GM18951 (cell line): ENCODE data around the gene ATP1A3.
"Not testable (repeated sequence)": the region's sequence is repeated elsewhere in the genome, so short reads cannot be mapped to it uniquely, and the experiment has no call there.

Experiments used
- POLR2A ChIP-seq: IDR thresholded peaks from 4 replicates; pipeline ENCODE4 v1.6.1; 2011; ENCODE audit warnings: mild to moderate bottlenecking; ENCODE audit not compliant: insufficient read length, insufficient read depth; ENCODE audit errors: extremely low read depth
- in situ Hi-C: fragments of 300-500 bp; cut with MboI; formaldehyde crosslinking; loops from one replicate; pipeline ENCODE4 v1.12.0; 2022; ENCODE audit warnings: low sequenced_read_pairs, mixed read lengths, inconsistent platforms; ENCODE audit not compliant: unreplicated experiment

ATP1A3 gene

DNA sequence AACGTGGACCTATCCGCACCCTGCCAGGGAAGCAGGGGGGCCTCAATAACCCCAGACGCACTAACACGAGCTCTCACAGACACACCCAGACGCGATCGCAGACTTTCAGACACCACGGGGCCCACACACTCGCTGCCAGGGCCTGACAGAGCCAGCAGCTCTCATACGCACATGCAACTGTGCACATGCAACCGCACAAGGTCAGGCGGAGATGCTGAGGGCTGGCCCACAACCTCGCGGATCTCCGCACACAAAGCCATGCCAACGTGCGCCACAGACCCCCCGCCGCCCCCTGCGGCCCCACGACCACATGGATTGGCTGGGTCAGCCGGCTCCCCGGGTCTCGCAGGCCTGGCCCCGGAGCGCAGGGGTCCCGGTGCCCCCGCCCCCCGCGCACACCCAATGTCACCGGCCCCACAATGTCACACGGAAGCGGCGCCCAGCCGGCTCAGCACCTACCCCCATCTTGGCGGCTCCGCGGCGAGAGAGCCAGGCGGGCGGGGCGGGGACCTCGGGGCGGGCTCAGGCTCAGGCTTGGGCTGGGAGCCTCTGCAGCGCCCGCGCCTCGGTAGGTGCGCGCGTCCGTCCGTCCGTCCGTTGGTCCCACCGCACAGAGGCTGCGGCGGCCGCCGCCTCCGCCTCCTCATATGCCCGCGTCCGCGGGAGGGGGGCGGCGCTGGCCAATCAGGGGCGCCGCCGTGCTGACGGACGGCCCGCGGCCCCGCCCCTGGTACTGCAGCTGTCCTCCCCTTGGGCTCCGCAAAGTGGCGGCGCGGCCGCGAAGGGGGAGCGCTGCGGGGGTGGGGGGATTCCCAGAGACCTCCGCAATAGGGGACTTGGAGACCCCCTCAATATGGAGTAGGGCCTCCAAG, at the start of gene ATP1A3:
Gene ATP1A3 (minus strand): TSS at position 619 of the 872 bp plus-strand sequence. CDS start 154 bp downstream, at position 465.
- TF ChIP-seq POLR2A = no peak
- in situ Hi-C loops = no loop called here

DNA sequence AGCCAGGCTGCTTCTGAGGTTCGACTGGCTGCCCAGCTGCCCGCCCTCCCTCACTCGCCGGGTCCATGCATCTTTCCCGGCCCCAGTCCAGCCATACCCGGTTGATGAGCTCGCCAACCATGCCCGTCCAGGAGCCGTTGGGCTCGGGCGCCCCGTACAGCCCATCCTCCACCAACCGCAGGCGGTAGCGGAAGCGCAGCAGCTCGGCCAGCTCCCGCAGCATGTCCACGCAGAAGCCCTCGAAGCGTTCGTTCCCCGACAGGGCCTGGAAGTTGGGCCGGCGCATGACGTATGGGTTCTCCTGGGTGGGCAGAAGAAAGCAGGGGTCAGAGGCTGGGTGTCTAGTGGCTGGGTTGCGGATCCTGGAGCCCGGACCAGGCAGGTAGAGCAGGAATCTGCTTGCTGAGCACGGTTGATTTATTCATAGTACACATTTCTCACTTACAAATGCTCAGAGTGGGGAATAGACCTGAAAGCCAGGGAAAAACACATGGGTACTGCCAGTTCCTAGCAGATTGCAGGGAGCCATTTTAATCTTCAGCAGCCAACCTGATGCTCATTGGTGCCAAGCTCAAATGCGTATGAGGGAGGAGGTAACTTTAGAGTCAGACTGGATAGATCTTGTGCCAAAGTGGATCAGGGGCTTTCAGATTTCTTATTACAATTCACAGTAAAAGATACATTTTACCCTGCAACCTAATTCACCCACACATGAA, 48.6 kb upstream of the ATP1A3 start:
- in situ Hi-C loops = no loop called here
- TF ChIP-seq POLR2A = no peak

DNA sequence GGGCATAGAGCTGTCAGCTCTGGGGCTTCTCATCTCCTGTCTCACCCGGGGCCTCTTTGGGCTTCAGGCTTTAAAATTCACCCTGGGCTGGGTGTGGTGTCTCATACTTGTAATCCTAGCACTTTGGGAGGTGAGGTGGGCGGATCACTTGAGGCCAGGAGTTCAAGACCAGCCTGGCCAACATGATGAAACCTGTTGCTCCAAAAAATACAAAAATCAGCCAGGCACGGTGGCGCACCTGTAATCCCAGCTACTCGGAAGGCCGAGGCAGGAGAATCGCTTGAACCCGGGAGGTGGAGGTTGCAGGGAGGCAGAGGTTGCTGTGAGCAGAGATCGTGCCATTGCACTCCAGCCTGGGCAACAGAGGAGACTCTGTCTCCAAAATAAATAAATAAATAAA, 46.5 kb upstream of the ATP1A3 start:
- in situ Hi-C loops = not testable (repeated sequence)

- no peak for TF ChIP-seq POLR2A
- in situ Hi-C loops = no loop called here
Measured at GRCh38 chr19:42040031-42040430, 46.0 kb upstream of the ATP1A3 start.

DNA sequence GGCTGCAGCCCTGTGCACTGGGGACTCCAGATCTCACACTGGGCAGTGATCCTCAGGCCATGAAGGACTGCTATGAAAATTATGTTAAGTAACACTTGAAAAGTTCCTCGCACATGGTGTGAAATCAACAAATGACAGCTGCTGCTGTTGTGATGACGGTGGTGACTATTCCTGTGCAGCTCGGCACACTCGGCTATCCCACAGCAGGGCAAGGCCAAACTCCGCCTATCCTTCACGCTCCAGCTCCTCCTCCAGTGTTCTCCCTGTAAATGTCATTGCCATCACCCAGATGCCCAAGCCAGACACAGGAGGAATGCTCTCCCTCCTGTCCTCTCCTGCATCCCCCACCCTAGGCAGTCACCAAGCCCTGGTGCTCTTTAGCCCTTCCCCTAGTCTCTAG, 44.6 kb upstream of the ATP1A3 start:
- TF ChIP-seq POLR2A = no peak
- in situ Hi-C loops = no loop called here

GRCh38 chr19:42037649-42038048, 43.6 kb upstream of the ATP1A3 start:
- TF ChIP-seq POLR2A = no peak
- in situ Hi-C loops = no loop called here

DNA sequence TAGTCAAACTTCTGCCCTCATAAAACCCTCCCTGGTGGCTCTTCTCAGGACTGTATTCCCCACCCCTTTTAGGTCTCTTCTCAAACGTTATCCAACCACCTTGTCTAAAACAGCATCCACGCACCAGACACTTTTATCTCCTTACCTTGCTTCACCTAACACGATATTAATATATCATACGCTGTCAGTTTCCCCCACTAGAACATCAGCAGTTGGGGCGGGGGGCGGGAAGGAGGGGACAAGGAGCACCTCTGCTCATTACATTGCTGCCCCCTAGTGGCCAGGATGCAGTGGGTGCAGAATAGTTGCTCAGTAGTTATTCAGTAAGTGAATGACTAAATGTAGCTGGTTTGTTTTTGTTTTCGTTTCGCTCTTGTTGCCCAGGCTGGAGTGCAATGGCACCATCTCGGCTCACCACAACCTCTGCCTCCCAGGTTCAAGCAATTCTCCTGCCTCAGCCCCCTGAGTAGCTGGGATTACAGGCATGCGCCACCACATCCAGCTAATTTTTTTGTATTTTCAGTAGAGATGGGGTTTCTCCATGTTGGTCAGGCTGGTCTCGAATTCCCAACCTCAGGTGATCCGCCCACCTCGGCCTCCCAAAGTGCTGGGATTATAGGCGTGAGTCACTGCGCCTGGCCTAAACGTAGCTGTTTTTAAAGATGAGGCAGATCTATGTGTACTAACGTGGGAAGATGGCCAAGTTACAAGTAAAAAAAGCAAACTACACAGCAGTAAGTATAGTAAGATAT, 40.8 kb upstream of the ATP1A3 start:
- in situ Hi-C loops = not testable (repeated sequence)

DNA sequence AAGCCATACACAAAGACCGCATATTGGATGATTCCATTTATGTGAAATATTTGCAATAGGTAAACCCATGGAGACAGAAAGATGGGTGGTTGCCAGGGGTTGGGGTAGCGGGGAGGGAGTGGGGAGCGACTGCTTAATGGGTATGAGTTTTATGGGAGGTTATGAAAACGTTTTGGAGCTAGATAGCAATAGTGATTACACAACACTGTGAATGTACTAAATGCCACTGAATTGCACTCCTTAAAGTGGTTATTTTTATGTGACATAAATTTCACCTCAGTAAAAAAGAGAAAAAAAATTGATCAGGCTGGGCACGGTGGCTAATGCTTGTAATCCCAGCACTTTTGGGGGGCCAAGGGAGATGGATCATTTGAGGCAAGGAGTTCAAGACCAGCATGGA, 39.4 kb upstream of the ATP1A3 start:
- TF ChIP-seq POLR2A = no peak
- in situ Hi-C loops = no loop called here

DNA sequence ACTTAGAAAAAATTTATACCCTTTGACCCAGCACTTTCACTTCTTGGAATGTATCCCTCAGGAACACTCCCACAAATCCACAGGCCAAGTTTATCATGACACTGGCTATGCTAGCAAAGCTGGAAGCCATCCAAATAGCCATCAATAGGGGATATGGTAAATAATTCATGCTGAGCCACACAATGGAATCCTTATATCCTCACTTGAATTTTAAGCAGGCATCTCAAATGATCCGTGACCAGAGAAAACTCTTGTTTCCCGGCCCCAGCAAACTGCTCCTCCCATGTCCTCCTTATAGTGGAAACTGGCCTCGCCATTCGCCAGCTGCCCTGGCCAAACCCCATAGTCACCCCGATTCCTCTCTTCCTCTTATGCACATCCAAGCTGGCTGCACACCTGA, 38.4 kb upstream of the ATP1A3 start:
- in situ Hi-C loops = no loop called here
- no peak for TF ChIP-seq POLR2A

- in situ Hi-C loops = no loop called here
Measured at GRCh38 chr19:42030645-42031440, 36.8 kb upstream of the ATP1A3 start.

DNA sequence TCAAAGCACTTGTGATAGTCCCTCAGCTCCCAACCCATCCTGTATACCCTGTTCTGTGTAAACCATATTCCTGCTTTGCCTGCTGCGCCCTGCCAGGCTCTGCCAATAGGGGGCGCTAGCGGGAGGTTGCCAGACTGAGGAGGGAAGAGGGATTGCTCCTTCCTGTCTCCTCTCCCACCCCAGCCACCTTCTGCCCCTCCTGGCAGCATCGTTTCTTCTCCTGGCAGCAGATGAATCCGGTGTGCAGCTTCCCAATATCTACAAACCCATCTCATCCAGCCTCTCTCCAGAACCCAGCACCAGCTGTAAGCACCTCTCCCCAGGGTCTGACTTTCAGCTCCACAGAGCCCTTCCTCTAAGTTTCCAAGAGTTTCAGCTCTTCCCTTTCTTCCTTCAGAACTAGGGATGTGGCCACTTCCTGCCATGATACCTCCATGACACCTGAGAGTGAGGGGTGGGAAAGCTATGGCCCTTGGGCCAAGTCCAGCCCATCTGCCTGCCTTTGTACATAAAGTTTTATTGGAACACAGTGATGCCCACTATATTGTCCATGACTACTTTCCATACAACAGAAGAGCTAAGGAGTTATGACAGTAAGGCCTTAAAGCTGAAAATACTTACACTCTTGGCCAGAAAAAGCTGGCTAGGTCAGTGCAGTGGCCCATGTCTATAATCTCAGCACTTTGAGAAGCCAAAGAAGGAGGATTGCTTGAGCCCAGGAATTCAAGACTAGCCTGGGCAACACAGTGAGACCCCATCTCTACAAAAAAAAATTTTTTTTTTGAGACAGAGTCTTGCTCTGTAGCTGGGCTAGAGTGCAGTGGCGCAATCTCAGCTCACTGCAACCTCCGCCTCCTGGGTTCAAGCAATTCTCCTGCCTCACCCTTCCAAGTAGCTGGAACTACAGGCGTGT, 34.5 kb upstream of the ATP1A3 start:
- TF ChIP-seq POLR2A = no peak
- in situ Hi-C loops = no loop called here

More at GRCh38 chr19:42030645-42031440, 36.8 kb upstream of the ATP1A3 start:
- no peak for TF ChIP-seq POLR2A

GRCh38 chr19:42024622-42025111, 30.6 kb upstream of the ATP1A3 start:
- in situ Hi-C loops = no loop called here
- TF ChIP-seq POLR2A = no peak
